GM12875 (cell line): ENCODE data around the gene NPAS4.

Experiments used
- H3K4me3 ChIP-seq: one replicate; pipeline ENCODE4 v1.5.1; 2011; ENCODE audit warnings: low read depth, low read length, control low read depth
- TF ChIP-seq, protein P1 (sequence below): IDR thresholded peaks from 2 replicates; pipeline ENCODE4 v1.5.1; 2011; ENCODE audit warnings: low read depth, mild to moderate bottlenecking, control low read depth, inconsistent platforms, low read length, moderate library complexity, borderline replicate concordance; ENCODE audit not compliant: insufficient read depth

Gene NPAS4

DNA sequence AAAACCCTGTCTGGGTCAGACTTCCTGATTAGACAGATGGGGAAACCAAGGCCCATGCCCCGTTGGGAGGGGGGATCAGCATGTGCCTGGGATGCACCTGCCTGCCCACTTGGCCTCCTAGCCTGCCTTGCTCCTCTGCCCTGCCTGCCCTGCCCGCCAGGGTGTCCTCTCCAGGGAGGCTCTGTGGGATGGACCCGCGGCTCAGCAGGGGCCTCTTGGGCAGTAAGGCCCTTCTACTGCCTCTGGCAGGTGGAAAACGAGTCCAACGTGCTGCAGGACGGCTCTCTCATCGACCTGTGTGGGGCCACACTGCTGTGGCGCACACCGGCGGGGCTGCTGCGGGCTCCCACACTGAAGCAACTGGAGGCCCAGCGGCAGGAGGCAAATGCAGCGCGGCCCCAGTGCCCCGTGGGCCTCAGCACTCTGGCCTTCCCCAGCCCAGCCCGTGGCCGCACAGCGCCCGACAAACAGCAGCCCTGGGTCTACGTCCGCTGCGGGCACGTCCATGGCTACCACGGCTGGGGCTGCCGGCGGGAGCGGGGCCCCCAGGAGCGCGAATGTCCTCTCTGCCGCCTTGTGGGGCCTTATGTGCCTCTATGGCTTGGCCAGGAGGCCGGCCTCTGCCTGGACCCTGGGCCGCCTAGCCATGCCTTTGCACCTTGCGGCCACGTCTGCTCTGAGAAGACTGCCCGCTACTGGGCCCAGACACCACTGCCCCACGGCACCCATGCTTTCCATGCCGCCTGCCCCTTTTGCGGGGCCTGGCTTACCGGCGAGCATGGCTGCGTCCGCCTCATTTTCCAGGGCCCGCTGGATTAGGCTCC is 54.7 kb downstream of the NPAS4 start:
- TF ChIP-seq, protein P1, sequence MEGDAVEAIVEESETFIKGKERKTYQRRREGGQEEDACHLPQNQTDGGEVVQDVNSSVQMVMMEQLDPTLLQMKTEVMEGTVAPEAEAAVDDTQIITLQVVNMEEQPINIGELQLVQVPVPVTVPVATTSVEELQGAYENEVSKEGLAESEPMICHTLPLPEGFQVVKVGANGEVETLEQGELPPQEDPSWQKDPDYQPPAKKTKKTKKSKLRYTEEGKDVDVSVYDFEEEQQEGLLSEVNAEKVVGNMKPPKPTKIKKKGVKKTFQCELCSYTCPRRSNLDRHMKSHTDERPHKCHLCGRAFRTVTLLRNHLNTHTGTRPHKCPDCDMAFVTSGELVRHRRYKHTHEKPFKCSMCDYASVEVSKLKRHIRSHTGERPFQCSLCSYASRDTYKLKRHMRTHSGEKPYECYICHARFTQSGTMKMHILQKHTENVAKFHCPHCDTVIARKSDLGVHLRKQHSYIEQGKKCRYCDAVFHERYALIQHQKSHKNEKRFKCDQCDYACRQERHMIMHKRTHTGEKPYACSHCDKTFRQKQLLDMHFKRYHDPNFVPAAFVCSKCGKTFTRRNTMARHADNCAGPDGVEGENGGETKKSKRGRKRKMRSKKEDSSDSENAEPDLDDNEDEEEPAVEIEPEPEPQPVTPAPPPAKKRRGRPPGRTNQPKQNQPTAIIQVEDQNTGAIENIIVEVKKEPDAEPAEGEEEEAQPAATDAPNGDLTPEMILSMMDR, result no peak

More for the DNA sequence above, 54.7 kb downstream of the NPAS4 start:
- H3K4me3 ChIP-seq, result no peak overlapping the region
